ENCODE measurements around the gene SSH3. TPM values are rescaled to one million over a fixed set of nuclear protein-coding genes. Genes with fewer than 3 reads are reported as not detected.

The SSH3 gene
- total RNA-seq, 4 donors from 2014 or later: 28.2 to 51.5 (median 44.0) TPM

- intact Hi-C loops (cut with DNase I): no loop called here
- 96% methylated on average over 18 of the region's 22 CpGs for WGBS
- TF ChIP-seq EP300 (IDR thresholded peaks at IDR 0.05) (no peak), CTCF (IDR thresholded peaks at IDR 0.05) (no peak), POLR2AphosphoS5 (IDR thresholded peaks at IDR 0.05) (no peak), POLR2A (IDR thresholded peaks at IDR 0.05; ENCODE audit: low read depth) (no peak)
Observed at GRCh38 chr11:67300756-67301312, 2.5 kb upstream of the SSH3 start.

DNA sequence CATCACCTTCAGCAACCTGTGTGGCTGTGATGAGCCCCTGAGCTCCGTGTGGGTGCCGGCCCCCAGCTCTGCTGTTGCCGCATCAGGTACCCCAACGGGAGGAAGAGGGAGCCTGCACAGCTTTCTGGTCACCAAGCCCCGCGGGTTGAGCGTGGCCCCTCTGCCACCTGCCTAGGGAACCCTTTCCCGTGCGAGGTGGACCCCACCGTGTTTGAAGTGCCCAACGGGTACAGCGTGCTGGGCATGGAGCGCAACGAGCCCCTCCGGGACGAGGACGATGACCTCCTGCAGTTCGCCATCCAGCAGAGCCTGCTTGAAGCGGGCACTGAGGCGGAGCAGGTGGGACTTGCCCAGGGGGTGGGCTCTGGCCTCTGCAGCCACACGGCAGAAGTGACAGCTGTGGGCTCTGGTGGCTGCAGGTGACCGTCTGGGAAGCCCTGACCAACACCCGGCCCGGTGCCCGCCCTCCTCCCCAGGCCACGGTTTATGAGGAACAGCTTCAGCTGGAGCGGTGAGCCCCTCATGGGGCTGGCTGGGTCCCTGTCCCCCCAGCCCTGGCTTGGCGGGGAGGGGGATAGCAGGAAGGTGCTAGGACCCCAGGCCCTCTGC lies 1.9 kb upstream of the SSH3 start:
- no peak for TF ChIP-seq POLR2AphosphoS5 (IDR thresholded peaks at IDR 0.05)
- TF ChIP-seq EP300 (IDR thresholded peaks at IDR 0.05): no peak
- no peak for TF ChIP-seq CTCF (IDR thresholded peaks at IDR 0.05)
- TF ChIP-seq POLR2A (IDR thresholded peaks at IDR 0.05; ENCODE audit: low read depth): no peak
- Histone ChIP-seq H3K9me3 (no peaks in the 10 kb centered on the region), H3K27ac (replicated peaks in 1 of 4) (no peak overlapping the region), H3K4me1 (peaks cover 24 to 42% (median 39%) of the 10 kb centered on the region in 4 donors), H3K4me3 (peak overlapping the region in 1 of 4 donors; percentile 79), H3K36me3 (peaks cover 28 to 54% (median 40%) of the 10 kb centered on the region in 4 donors), H3K27me3 (no peaks in the 10 kb centered on the region)
- no peak for DNase-seq (ENCODE audit: extremely low spot score)
- 90% methylated on average over 2 of the region's 28 CpGs for WGBS
- intact Hi-C loops (cut with DNase I): no loop called here

More at GRCh38 chr11:67300756-67301312, 2.5 kb upstream of the SSH3 start:
- no peak for DNase-seq (ENCODE audit: extremely low spot score)
- H3K4me3 ChIP-seq: no peak overlapping the region
- peaks cover 28 to 55% (median 40%) of the 10 kb centered on the region in 4 donors for H3K36me3 ChIP-seq
- no peaks in the 10 kb centered on the region for H3K27me3 ChIP-seq
- H3K27ac ChIP-seq (replicated peaks in 1 of 4): no peak overlapping the region
- H3K4me1 ChIP-seq: peaks cover 24 to 42% (median 39%) of the 10 kb centered on the region in 4 donors
- peaks cover 0 to 4% (median under 1%) of the 10 kb centered on the region in 4 donors for H3K9me3 ChIP-seq

DNA sequence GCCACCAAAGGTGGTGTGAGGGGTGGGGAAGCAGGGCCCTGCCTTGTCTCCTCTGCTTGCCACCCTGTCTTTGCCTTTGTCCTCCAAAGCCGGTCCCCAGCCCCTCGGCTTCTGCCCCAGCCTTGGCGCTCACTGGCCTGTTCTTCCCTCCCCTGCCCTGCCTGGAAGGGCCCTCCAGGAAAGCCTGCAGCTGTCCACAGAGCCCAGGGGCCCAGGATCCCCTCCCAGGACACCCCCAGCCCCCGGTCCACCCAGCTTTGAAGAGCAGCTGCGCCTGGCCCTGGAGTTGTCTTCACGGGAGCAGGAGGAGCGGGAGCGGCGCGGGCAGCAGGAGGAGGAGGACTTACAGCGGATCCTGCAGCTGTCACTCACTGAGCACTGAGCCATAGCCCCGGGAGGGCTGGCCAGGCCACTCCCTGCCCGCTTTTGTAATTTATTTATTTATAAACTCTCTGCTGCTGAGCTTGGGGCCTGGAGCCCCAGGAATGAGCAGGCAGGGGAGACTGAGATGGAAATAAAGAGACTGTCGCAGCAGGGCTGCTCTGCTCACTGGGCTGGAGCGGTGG lies 1.3 kb upstream of the SSH3 start:
- peak overlapping the region; percentile 74 to 82 (median 76) for H3K27ac ChIP-seq (replicated peaks in 1 of 4)
- peak overlapping the region in 3 of 4 donors; percentile 79 to 97 (median 91) for H3K4me3 ChIP-seq
- TF ChIP-seq EP300 (IDR thresholded peaks at IDR 0.05) (no peak), POLR2A (IDR thresholded peaks at IDR 0.05; ENCODE audit: low read depth) (no peak), POLR2AphosphoS5 (IDR thresholded peaks at IDR 0.05) (no peak), CTCF (IDR thresholded peaks at IDR 0.05) (no peak)
- no peaks in the 10 kb centered on the region for H3K9me3 ChIP-seq
- H3K36me3 ChIP-seq: peaks cover 28 to 48% (median 40%) of the 10 kb centered on the region in 4 donors
- H3K4me1 ChIP-seq: peaks cover 24 to 42% (median 39%) of the 10 kb centered on the region in 4 donors
- intact Hi-C loops (cut with DNase I): no loop called here
- no peak for DNase-seq (ENCODE audit: extremely low spot score)
- 68% methylated on average over 12 of the region's 15 CpGs for WGBS
- no peaks in the 10 kb centered on the region for H3K27me3 ChIP-seq

- TF ChIP-seq CTCF (IDR thresholded peaks at IDR 0.05): no peak
- TF ChIP-seq POLR2AphosphoS5 (IDR thresholded peaks at IDR 0.05): no peak
- TF ChIP-seq POLR2A (IDR thresholded peaks at IDR 0.05; ENCODE audit: low read depth): no peak
- Histone ChIP-seq H3K9me3 (no peaks in the 10 kb centered on the region), H3K27me3 (no peaks in the 10 kb centered on the region), H3K36me3 (peaks cover 28 to 51% (median 40%) of the 10 kb centered on the region in 4 donors), H3K4me1 (peaks cover 24 to 42% (median 39%) of the 10 kb centered on the region in 4 donors), H3K4me3 (peak overlapping the region; percentile 79 to 97 (median 88)), H3K27ac (replicated peaks in 1 of 4) (peak overlapping the region; percentile 74 to 82 (median 76))
- DNase-seq (ENCODE audit: extremely low spot score): no peak
- intact Hi-C loops (cut with DNase I): no loop called here
- WGBS: no CpG with 5 or more reads among the region's 23 CpGs
Observed at GRCh38 chr11:67302571-67303131, 679 bp upstream of the SSH3 start.
